Panc1 (cell line): ENCODE data around the gene L3MBTL3. TPM values are rescaled to one million over a fixed set of nuclear protein-coding genes. Genes with fewer than 3 reads are reported as not detected.
"Not testable (repeated sequence)": the region's sequence is repeated elsewhere in the genome, so short reads cannot be mapped to it uniquely, and the experiment has no call there.

Experiments used
- ATAC-seq: fragments of 200-7000 bp; cut with Tn5 transposase; 2 replicates; pipeline ENCODE4 v1.9.1; 2020; ENCODE audit warnings: mild to moderate bottlenecking, moderate library complexity
- BruUV-seq: library from RNA; stranded (reverse); fragments of 400-500 nt; replicated peaks from 2 replicates; lab custom pipeline; 2021; lab: Mats Ljungman, UMichigan
- CTCF ChIA-PET: fragments of 300-600 bp; sonication (Branson Sonifier 250); formaldehyde crosslinking; loops from one replicate; lab custom pipeline; 2022; ENCODE audit warnings: antibody characterized with exemption; lab: Charles Lee
- POLR2A ChIA-PET: fragments of 300-600 bp; sonication (Branson Sonifier 250); formaldehyde crosslinking; loops from one replicate; lab custom pipeline; 2022; ENCODE audit warnings: antibody characterized with exemption; lab: Charles Lee
- DNase-seq: peaks from one replicate; pipeline ENCODE4 v3.0.0-alpha.2; 2010; ENCODE audit warnings: low read depth, low spot score
- H3K27ac ChIP-seq: 2 replicates; pipeline ENCODE4 v1.5.1; 2011; ENCODE audit warnings: mild to moderate bottlenecking, low read length, inconsistent platforms
- H3K27me3 ChIP-seq: fragments of 200-500 bp; sonication (Bioruptor generic); 2 replicates; pipeline ENCODE4 v1.6.0; 2014; ENCODE audit warnings: low read length, inconsistent platforms; ENCODE audit not compliant: control insufficient read depth, insufficient read depth
- H3K36me3 ChIP-seq: fragments of 200-500 bp; sonication (Bioruptor generic); 2 replicates; pipeline ENCODE4 v1.5.1; 2014; ENCODE audit warnings: inconsistent platforms, mild to moderate bottlenecking, low read length, moderate library complexity; ENCODE audit not compliant: control insufficient read depth, insufficient read depth
- H3K4me1 ChIP-seq: 2 replicates; pipeline ENCODE4 v1.5.1; 2011; ENCODE audit warnings: inconsistent platforms, mild to moderate bottlenecking, low read length, moderate library complexity; ENCODE audit not compliant: control insufficient read depth, insufficient read depth
- H3K4me3 ChIP-seq, 2 experiments: 2 replicates each; pipeline ENCODE4 v1.5.1; 2011 to 2012; ENCODE audit warnings: low read depth in 2 of 2, low read length in 2 of 2, mild to moderate bottlenecking in 2 of 2, inconsistent platforms in 1 of 2, moderate library complexity in 1 of 2
- H3K9me3 ChIP-seq: fragments of 200-500 bp; sonication (Bioruptor generic); 2 replicates; pipeline ENCODE4 v1.5.1; 2014; ENCODE audit warnings: low read depth, mild to moderate bottlenecking, inconsistent platforms, low read length, moderate library complexity; ENCODE audit not compliant: control insufficient read depth, insufficient read depth
- CTCF ChIP-seq: fragments of 450-650 bp; IDR thresholded peaks from 2 replicates; pipeline ENCODE4 v1.5.1; 2017; ENCODE audit warnings: mild to moderate bottlenecking
- POLR2AphosphoS5 ChIP-seq: IDR thresholded peaks from 2 replicates; pipeline ENCODE4 v1.6.1; 2012; ENCODE audit warnings: mild to moderate bottlenecking, low read depth, low read length, moderate library complexity
- REST ChIP-seq, 2 experiments: IDR thresholded peaks; 2 replicates each; pipeline ENCODE4 v1.6.1; 2011 to 2012; ENCODE audit warnings: low read depth in 2 of 2, control low read depth in 1 of 2, low read length in 1 of 2, mild to moderate bottlenecking in 1 of 2, moderate library complexity in 1 of 2; ENCODE audit not compliant: insufficient read depth in 1 of 2
- SIN3A ChIP-seq: IDR thresholded peaks from 2 replicates; pipeline ENCODE4 v1.6.1; 2012; ENCODE audit warnings: low read depth, mild to moderate bottlenecking, low read length, moderate library complexity, borderline replicate concordance; ENCODE audit not compliant: insufficient read depth
- TCF7L2 ChIP-seq: IDR thresholded peaks from 2 replicates; pipeline ENCODE4 v1.6.1; 2011; ENCODE audit warnings: mild to moderate bottlenecking, low read depth, low read length, inconsistent platforms
- in situ Hi-C: cut with HindIII; loops from 2 replicates; pipeline ENCODE4 v1.10.0; 2016; ENCODE audit warnings: low sequenced_read_pairs, low pct_unique_long_range_greater_than_20kb
- intact Hi-C: fragments of 100-400 bp; cut with micrococcal nuclease; formaldehyde crosslinking; loops from one replicate; pipeline ENCODE4 v1.10.0; 2022; ENCODE audit not compliant: unreplicated experiment
- total RNA-seq: library from RNA; stranded (reverse); gene quantifications from one replicate; pipeline ENCODE4 v1.2.1, GENCODE V29; 2021; ENCODE audit not compliant: unreplicated experiment

Gene L3MBTL3
- total RNA-seq, 1 experiment from 2014 or later: 4.2 TPM

GRCh38 chr6:130115036-130115435, 96.7 kb downstream of the L3MBTL3 start:
- POLR2A ChIA-PET: no interaction called here
- TF ChIP-seq TCF7L2: no peak
- no peak for TF ChIP-seq POLR2AphosphoS5
- no peak for TF ChIP-seq REST (IDR thresholded peaks at IDR 0.05; ENCODE audit: insufficient read depth in 1 of 2, low read depth in 2 of 2, low read length in 1 of 2)
- TF ChIP-seq CTCF: no peak
- no peak for TF ChIP-seq SIN3A
- H3K27me3 ChIP-seq: no peaks in the 10 kb centered on the region

GRCh38 chr6:130116273-130116672, 97.9 kb downstream of the L3MBTL3 start:
- Histone ChIP-seq H3K9me3 (no peaks in the 10 kb centered on the region), H3K36me3 (no peaks in the 10 kb centered on the region), H3K4me1 (no peaks in the 10 kb centered on the region), H3K27ac (no peak overlapping the region), H3K27me3 (no peaks in the 10 kb centered on the region), H3K4me3 (no peak overlapping the region)
- in situ Hi-C loops (no loop called here), intact Hi-C loops (no loop called here)
- POLR2A ChIA-PET: no interaction called here
- CTCF ChIA-PET: no interaction called here
- BruUV-seq: no TSS peak
- ATAC-seq (no peak), DNase-seq (no peak)
- no peak for TF ChIP-seq CTCF
- TF ChIP-seq TCF7L2: no peak
- no peak for TF ChIP-seq SIN3A
- TF ChIP-seq POLR2AphosphoS5: no peak
- TF ChIP-seq REST (IDR thresholded peaks at IDR 0.05; ENCODE audit: insufficient read depth in 1 of 2, low read depth in 2 of 2, low read length in 1 of 2): no peak

More at GRCh38 chr6:130115036-130115435, 96.7 kb downstream of the L3MBTL3 start:
- intact Hi-C loops (no loop called here), in situ Hi-C loops (no loop called here)
- no peak overlapping the region for H3K27ac ChIP-seq
- DNase-seq (no peak), ATAC-seq (no peak)
- no peak overlapping the region for H3K4me3 ChIP-seq
- H3K36me3 ChIP-seq: no peaks in the 10 kb centered on the region
- BruUV-seq: no TSS peak
- H3K4me1 ChIP-seq: no peaks in the 10 kb centered on the region
- CTCF ChIA-PET: no interaction called here
- H3K9me3 ChIP-seq: no peaks in the 10 kb centered on the region

- intact Hi-C loops, in situ Hi-C loops, H3K4me1 ChIP-seq, ATAC-seq, DNase-seq, H3K9me3 ChIP-seq, CTCF ChIA-PET, H3K27ac ChIP-seq, POLR2A ChIA-PET, H3K36me3 ChIP-seq, BruUV-seq, H3K27me3 ChIP-seq, H3K4me3 ChIP-seq: not testable (repeated sequence)
Measured at GRCh38 chr6:130117187-130117701, 98.9 kb downstream of the L3MBTL3 start.
